Ishikawa (cell line): ENCODE data around the gene CHD8.
A peak's percentile ranks its signal among the peaks of the same experiment; 100 is the strongest.

ENCODE experiments used
- CEBPB ChIP-seq: IDR thresholded peaks from 2 replicates; pipeline ENCODE4 v1.6.1; 2012
- CREB1 ChIP-seq: IDR thresholded peaks from 2 replicates; pipeline ENCODE4 v1.6.1; 2012; ENCODE audit warnings: low read depth
- EGR1 ChIP-seq: IDR thresholded peaks from 2 replicates; pipeline ENCODE4 v1.6.1; 2012
- EP300 ChIP-seq: IDR thresholded peaks from 2 replicates; pipeline ENCODE4 v1.6.1; 2012; ENCODE audit warnings: borderline replicate concordance
- FOXM1 ChIP-seq: IDR thresholded peaks from 2 replicates; pipeline ENCODE4 v1.6.1; 2012; ENCODE audit warnings: low read depth, borderline replicate concordance
- MAX ChIP-seq: IDR thresholded peaks from 2 replicates; pipeline ENCODE4 v1.6.1; 2012
- NFIC ChIP-seq: IDR thresholded peaks from 2 replicates; pipeline ENCODE4 v1.6.1; 2012
- RAD21 ChIP-seq: IDR thresholded peaks from 2 replicates; pipeline ENCODE4 v1.6.1; 2012; ENCODE audit warnings: low read depth
- REST ChIP-seq: IDR thresholded peaks from 2 replicates; pipeline ENCODE4 v1.6.1; 2012; ENCODE audit warnings: low read depth, mild to moderate bottlenecking
- TAF1 ChIP-seq: IDR thresholded peaks from 2 replicates; pipeline ENCODE4 v1.6.1; 2012; ENCODE audit warnings: low read depth, mild to moderate bottlenecking
- TCF12 ChIP-seq: IDR thresholded peaks from 2 replicates; pipeline ENCODE4 v1.6.1; 2012; ENCODE audit warnings: low read depth
- TEAD4 ChIP-seq: IDR thresholded peaks from 2 replicates; pipeline ENCODE4 v1.6.1; 2012
- USF1 ChIP-seq: IDR thresholded peaks from 2 replicates; pipeline ENCODE4 v1.6.1; 2012
- YY1 ChIP-seq: IDR thresholded peaks from 2 replicates; pipeline ENCODE4 v1.6.1; 2012; ENCODE audit warnings: low read depth
- ZBTB7A ChIP-seq: IDR thresholded peaks from 2 replicates; pipeline ENCODE4 v1.6.1; 2012; ENCODE audit warnings: low read depth

CHD8 gene

GRCh38 chr14:21437063-21437901, 18.6 kb downstream of the CHD8 start:
- TF ChIP-seq ZBTB7A (peak; percentile 82), RAD21 (no peak), CEBPB (no peak), EP300 (no peak), TAF1 (0 out of 2 replicates have a peak, but pooled peaks have one; percentile 34), CREB1 (no peak), YY1 (peak; percentile 79), REST (no peak), FOXM1 (no peak), MAX (peak; percentile 44), TEAD4 (no peak), EGR1 (peak; percentile 45; the same call in 1 of the 2 replicates), NFIC (no peak), USF1 (no peak), TCF12 (0 out of 2 replicates have a peak, but pooled peaks have one; percentile 14)

GRCh38 chr14:21436567-21437062, 19.3 kb downstream of the CHD8 start:
- TF ChIP-seq MAX (no peak), ZBTB7A (no peak), TAF1 (no peak), USF1 (no peak), EGR1 (no peak), CEBPB (no peak), NFIC (no peak), CREB1 (no peak), RAD21 (no peak), EP300 (no peak), FOXM1 (no peak), REST (no peak), YY1 (no peak), TCF12 (no peak), TEAD4 (no peak)

GRCh38 chr14:21431126-21431525, 24.8 kb downstream of the CHD8 start:
- no peak for TF ChIP-seq EGR1
- TF ChIP-seq REST: no peak
- no peak for TF ChIP-seq YY1
- TF ChIP-seq TCF12: no peak
- TF ChIP-seq MAX: no peak
- no peak for TF ChIP-seq NFIC
- no peak for TF ChIP-seq CREB1
- no peak for TF ChIP-seq CEBPB

GRCh38 chr14:21428930-21429329, 27.0 kb downstream of the CHD8 start:
- TF ChIP-seq EP300 (no peak), YY1 (no peak), NFIC (0 out of 2 replicates have a peak, but pooled peaks have one; percentile 39)
